Right hindlimb (tissue), 1 donor: ENCODE results near the gene SH2D3A.
A peak's percentile ranks its signal among the peaks of the same experiment; 100 is the strongest.
"Not testable (repeated sequence)": the region's sequence is repeated elsewhere in the genome, so short reads cannot be mapped to it uniquely, and the experiment has no call there.

Experiments
- DNase-seq: peaks from one replicate; pipeline ENCODE4 v3.0.0-alpha.2; 2018

The SH2D3A gene

DNA sequence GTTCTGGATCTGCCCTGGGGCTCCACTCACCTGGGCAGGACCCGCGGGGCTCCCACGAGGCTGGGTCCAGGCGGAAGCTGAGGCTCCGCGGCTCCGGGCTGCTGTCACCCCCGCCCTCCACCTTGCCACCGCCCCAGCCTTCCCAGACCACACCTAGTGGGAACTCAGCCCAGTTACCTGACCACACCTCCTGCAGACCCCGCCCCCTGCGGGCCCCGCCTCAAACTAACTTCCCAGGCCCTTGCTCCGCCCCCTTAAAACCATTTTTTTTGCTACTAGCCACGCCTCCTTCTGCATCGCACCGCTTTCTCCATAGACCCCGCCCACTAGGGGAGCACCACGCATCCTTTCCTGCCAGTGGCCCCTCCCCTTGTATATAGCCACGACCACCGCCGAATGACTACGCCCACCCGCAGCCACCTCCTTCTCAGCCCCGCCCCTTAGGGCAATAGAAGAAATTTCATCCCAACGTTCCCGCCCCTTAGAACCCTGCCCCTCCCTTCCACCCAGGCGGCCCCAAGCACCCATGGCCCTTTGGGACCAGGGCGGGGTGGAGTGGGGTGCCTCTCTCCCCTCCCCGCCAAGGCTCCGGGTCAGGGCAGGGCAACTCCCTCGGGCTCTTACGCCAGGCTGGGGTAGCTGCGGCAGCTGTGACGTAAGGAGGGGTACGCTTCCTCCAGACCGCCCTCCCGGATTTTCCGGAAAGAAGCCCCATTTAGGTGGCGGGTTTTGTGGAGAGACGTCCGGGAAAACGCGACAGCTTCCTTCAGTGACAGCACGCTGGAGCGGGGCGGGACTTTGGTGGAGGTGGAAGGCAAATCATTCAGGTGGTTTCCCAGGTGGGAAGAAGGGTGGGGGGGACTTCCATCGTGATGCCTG is at the start of gene SH2D3A:
SH2D3A (minus strand) TSS at position 79 of the 879 bp plus-strand sequence. CDS start 3,687 bp downstream, outside the sequence.
- DNase-seq, result peak; percentile 51

DNA sequence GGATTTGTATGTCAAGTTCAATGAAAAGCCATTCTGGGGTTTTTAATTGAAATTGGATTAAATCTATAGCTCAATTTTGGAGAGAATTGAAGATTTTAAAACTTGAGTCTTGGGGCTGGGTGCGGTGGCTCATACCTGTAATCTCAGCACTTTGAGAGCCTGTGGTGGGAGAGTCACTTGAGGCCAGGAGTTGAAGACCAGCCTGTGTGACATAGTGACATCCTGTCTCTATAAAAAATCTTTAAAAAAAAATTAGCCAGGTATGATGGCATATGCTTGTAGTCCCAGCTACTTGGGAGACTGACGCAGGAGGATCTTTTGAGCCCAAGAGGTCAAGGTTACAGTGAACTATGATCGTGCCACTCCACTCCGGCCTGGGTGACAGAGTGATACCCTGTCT is 46.4 kb upstream of the SH2D3A start:
- no peak for DNase-seq

DNA sequence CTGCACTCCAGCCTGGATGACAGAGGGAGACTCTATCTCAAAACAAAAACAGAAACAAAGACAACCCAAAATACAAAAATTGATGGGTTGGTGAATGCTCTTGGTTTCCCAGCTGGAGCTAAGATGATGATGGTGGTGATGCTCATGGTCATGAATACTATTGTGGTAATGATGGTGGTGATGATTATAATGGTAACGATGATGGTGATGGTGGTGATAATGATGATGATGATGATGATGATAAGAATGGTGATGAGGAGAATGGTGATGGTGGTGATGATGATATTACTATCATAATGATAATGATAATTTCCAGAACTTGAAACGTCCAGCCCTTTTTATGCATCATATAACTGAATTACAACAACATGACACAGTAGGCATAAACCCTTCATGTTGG is 45.4 kb upstream of the SH2D3A start:
- DNase-seq, result no peak

DNA sequence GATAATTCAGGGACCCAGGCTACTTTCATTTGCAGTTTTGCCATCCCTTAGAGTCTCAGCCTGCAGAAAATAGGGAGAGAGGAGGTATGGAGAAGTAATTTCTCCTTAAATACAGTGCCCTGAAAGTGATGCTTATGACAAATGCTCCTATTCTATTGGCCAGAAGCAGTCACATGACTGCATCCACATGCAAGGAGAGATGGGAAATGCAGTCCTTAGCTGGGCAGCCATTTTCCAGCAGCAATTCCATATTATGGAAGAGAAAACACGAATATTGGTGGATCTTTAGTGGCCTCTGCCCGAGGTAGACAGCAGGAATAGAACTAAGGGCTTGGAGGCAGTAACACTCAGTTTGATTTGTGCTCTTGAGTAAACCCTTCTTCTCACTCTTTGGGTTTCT is 44.7 kb upstream of the SH2D3A start:
- DNase-seq, result no peak

DNA sequence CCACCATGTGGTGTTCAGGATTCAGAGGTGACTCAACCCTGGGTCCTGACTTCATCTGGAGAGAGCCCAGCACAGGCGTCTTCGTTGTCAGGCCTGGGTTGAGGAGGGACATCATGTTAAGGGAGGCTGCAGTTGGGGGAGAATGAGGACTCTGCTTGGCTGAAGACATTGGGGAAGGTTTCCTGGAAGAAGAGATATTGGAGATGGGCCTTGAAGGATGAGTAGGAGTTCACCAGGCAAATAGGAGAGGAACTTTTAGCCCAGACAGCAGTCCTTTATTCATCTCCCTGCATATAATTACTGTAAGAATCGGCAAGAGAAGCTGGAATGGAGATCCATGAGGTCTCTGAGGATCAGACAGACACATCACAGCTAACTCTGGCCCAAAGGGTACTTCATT is 44.1 kb upstream of the SH2D3A start:
- no peak for DNase-seq

DNA sequence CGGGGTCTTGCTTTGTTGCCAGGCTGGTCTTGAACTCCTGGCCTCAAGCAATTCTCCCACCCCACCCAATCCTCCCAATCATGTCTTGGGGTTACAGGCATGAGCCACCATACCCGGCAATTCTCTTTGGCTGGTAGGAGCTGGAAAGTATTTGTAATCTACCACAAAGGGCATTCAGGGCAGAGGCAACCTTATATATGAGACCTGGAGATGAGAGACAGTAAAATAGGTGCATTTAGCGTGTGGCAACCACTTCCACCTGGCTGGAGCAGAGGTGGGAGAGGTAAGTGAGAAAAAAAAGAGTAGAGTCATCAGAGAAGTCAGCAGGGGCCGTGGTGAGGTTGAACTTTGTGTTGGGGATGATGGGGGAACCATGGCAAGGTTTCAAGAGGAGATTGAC is 42.0 kb upstream of the SH2D3A start:
- no peak for DNase-seq

DNA sequence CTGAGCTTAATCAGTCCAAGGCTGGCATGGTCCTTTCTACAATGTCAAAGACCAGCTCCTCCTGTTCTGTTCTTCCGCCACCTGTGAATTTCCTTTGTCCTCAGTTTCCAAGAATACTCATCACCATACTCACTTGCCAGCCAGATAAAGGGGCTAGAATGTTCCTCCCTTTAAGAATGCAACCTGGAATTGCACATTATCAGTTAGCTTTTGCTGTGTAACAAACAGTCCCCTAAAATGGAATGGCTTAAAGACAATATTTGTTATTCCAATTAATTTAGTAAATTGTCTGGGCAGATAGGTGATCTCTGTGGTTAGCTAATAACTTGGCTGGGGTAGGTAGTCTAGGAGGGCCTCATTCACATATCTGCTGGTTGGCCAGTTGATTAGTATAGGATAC is 41.3 kb upstream of the SH2D3A start:
- DNase-seq, result no peak

DNA sequence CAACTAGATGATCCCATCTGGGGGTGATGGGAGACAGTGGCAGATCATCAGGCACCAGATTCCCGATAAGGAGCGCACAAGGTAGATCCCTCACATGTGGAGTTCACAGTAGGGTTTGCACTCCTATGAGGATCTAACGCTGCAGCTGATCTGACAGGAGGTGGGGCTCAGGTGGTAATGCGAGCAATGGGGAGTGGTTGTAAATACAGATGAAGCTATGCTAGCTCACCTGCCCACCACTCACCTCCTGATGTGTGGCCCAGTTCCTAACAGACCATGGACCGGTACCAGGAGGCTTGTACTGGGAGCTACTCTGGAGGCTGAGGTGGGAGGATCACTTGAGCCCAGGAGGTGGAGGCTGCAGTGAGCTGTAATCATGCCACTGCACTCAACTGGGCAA is 40.1 kb upstream of the SH2D3A start:
- DNase-seq, result no peak

DNA sequence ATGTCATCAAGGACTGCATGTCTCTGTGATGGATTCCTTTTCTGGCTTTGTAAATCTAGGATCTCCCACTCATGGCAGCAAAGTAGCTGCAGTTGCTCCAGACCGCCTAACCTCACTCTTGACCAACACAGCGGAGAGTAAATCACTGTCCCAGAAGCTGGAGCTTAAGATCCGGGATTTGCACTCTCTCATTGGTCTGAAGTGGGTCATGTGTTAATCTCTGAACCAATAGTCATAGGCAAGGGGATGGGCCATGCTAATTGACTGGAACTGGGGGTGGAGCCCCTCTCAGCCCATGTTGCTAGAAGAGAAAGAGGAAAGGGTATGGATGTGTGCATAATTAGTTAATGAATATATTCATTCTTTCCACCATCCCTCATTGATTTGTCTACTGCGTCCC is 39.3 kb upstream of the SH2D3A start:
- no peak for DNase-seq

DNA sequence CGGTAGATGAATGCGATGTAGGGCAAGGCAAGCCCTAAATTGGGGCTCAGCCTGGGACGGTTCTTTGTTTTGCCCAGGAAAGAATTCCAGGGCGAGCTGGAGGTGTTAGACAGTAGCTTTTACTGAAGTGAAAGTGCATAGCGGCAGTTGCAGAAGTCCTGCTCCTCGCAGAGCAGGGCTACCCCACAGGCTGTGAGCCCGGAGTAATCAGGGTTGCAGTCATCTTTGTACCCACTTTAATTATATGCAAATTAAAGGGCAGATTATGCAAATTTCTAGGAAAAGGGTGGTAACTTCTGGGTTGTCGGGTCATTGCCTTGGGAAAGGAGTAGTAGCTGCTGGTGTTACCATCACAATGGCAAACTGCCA is 35.8 kb upstream of the SH2D3A start:
- DNase-seq, result no peak

DNA sequence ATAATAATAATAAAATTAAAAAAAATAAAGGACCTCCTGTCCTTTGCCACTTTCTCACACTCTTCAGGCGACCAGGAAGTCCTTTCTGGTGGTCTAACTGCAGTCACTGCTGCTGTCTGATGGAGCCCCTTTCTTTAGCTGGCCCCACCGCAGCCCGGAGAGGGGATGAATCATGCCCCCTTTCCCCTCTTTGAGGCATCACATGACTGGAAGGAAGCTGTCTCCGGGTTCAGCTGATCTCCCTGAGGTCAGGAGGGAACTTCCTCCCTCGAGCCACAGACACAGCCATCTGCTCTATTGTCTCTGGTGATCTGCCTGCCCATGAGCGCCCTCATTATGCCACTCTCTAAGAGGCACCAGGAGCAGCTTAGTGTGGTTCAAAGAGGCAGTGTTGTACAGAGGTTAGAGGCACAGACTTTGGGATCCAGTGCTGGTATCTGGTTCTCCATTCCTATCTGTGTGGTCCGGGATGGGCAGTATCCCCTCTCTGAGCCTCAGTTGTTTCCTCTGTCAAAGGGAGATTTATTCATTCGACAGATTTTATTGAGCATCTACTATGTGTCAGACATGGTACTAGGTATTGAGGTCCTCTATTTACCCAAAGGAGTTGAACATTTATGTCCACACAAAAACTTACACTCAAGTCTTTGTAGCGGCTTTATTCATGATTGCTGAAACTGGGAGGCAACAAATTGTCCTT is 35.3 kb upstream of the SH2D3A start:
- DNase-seq, result no peak

DNA sequence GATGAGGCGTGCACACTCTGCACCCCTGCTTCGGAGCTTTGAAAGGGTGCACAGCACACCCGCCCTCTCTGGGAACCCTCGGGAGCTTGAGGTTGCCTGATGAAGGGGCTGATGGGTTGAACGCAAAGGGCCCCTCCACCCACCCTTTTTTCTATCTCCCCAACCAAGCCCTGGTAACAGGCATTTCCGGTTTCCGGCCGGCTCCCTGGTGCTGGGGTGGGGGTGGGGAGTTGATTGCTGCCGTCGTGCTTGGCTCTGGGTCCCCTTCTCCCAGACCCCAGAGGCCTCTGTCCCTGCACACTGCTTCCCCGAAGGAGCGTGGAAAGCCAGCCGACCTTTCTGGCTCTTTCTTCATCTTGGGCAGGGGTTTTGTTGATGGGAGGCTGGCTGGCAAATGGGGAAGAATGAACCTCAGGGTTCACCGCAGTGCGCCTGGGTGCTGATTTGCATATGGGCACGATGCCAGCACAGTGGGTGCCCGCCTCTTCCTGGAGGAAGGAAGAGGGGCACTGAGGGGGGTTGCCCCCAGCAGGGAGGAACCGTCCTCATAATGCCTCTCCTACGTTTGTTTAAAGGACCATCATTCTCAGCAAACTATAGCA is 34.4 kb upstream of the SH2D3A start:
- peak; percentile 26 for DNase-seq

DNA sequence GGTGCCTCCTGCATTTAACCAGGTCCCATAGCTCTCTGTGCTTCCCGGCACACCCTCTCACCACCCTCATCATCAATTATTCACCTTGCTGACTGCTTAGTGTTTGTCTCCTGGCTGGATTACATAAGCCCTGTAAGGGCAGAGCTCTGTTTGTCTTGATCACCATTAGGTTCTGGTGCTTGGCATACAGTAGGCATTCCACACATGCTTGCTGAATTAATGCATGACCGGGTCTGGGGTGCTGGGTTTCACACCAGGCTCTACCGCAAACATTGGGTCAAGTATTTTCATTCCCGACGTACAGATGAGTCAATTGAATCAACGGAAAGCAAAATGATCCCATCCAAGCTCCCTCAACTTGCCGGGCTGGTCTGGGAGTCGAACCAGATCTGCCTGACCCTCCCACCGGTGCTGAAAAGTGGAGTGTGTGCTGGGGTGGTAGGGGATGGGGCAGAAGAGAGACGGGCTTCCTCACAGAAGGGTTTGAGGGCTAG is 33.8 kb upstream of the SH2D3A start:
- DNase-seq, result no peak

DNA sequence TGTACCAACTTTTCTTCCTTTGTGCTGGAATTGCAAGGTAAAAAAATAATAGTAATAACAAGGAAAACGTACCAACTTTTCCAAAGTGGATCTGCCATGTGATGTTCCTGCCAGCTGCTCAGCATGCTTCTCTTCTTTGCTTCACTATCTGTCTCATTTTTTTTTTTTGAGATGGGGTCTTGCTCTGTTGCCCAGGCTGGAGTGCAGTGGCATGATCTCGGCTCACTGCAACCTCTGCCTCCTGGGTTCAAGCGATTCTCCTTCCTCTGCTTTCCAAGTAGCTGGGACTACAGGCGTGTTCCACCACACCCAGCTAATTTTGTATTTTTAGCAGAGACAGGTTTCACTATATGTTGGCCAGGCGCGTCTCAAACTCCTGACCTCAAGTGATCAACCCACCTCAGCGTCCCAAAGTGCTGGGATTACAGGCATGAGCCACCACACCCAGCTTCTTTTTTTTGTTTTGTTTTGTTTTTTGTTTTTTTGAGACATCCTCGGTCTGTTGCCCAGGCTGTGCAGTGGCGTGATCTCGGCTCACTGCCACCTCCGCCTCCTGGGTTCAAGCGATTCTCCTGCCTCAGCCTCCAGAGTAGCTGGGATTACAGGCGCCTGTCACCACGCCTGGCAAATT is 33.0 kb upstream of the SH2D3A start:
- not testable (repeated sequence) for DNase-seq

DNA sequence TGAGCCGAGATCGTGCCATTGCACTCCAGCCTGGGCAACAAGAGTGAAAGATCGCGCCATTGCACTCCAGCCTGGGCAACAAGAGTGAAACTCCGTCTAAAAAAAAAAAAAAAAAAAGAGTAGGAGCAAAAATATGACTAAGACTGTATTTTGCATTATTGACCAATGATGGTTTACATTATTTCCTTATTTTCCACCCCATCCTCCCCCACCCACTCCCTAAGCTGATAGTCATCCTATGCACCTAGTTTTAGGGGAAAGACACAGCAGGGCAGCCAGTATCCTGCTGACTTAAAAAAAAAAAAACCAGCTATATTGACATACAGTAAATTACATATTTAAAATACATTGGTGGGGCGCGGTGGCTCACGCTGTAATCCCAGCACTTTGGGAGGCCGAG is 30.4 kb upstream of the SH2D3A start:
- no peak for DNase-seq

DNA sequence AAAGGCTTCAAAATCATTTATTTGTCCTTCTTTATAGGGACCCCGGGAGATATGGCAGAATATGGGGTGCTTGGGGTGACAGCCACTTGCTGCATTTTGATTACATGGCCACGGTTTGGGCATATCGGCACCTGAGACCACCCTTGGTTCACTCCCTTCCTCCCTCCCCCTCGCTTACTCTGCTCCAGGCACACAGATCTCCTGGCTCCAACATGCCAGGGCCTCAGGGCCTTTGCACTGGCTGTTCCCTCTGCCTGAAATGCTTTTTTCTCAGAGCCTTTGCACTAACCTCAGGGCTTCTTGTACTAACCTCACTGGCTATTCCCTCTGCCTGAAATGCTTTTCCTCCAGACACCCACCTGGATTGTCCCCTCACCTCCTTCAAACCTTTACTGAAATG is 29.0 kb upstream of the SH2D3A start:
- DNase-seq, result no peak

DNA sequence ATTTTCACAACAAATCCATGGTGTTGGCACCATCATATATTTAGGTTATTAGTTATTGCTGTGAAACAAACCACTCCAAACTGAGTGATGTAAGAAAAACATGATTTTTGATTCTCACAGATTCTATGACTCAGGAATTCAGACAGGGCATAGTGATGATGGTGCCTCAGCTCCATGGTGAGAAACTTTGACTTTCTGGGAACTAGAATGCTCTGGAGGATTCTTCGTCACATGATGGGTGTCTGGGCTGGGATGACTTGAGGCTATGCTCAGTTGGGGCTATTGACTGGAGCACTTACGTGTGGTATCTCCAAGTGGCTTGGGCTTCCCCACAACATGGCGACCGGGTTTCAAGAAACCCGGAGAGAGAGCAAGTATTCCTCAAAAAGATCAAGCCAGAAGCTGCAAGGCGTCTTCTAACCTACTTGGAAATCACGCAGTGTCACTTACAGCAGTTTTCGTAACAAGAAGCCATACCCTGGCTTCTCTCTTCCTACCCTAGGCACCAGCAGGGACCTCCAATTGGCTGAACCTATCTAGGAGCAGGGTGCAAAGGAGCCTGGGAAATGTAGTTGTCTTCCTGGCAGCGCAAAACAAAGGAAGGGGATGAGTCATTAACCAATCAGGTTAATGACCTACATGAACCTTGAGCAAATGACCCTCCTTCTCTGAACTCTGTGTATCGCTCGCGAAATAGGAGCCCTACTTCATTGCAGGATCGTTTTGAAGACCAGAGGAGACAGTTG is 27.6 kb upstream of the SH2D3A start:
- DNase-seq, result no peak

DNA sequence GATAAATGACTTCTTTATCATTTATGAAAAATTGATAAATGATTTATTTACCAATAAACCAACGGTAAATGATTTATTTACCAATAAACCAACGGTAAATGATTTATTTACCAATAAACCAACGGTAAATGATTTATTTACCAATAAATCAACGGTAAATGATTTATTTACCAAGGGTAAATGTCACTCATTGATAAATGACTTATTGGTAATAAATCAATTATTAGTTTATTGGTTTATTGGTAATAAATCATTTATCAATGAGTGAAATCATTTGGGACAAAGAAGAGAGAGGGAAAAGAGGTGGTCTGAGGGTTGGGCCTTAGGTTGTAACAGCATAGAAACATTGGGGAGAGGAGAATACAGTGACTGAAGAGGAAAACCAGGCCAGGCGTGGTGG is 26.7 kb upstream of the SH2D3A start:
- no peak for DNase-seq

DNA sequence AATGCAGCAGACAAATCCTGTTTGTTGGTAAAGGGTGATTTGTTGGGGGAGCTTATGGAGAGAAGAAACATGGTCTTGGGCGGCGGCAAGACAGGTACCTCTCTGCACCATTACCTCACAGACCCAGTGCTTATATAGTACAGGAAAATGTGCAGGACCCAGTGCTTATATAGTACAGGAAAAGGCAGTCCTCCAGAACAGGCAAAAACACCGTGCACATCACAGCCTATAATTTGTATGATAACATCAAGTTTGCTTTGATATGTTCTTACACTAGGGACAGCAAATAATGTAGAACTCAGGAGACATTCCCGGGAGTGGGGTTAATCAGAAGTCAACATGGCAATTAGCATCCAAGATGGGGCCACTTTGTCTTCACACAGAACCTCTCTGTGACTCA is 26.2 kb upstream of the SH2D3A start:
- no peak for DNase-seq

DNA sequence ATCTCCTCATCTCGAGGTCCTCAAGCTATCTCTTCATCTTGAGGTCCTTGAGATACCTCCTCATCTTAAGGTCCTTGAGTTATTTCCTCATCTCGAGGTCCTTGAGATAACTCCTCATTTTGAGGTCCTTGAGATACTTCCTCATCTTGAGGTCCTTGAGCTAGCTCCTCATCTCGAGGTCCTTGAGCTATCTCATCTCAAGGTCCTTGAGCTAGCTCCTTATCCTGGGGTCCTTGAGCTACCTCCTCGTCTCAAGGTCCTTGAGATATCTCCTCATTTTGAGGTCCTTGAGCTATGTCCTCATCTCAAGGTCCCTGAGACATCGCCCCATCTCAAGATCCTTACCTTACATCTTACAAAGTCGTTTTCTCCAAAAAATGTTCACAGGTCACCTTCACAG is 24.0 kb upstream of the SH2D3A start:
- no peak for DNase-seq

DNA sequence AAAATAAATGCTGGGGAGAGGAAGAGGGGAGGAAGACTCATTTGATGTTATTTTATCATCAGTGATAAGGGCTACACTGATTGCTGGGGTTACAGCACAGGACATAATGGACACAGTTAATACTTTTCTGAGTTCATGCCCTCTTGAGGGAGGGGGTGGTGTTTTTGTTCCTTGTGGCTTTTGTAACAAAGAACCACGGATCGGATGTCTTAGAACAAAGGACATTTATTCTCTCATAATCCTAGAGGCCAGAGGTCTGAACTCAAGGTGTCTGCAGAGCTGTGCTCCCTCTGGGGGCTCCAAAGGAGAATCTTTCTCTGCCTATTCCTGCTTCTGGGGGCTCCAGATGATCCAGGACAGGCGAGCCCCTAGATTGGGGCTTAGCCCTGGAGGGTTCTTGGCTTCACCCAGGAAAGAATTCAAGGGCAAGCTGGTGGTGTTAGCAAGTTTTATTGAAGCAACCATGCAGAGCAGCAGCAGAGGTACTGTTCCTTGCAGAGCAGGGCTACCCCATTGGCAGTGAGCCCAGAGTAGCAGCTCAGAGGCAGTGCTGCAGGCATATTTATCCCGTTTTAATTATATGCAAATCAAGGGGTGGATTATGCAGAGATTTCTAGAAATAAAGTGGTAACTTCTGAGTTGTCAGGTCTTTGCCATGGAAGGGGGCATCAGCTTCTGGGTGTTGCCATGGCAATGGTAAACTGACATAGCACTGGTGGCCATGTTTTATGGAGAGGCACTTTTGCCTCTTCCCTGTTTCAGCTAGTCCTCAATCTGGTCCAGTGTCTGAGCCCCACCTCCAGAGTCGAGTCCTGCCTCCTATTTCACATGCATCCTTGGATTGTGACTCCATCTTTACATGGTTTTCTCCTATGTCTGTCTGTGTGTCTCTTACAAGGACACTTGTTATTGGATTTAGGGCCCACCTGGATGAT is 23.2 kb upstream of the SH2D3A start:
- DNase-seq, result no peak
